Measurements from ENCODE around the gene UFSP1.

UFSP1 gene

GRCh38 chr7:100854146-100854895 is 35.2 kb downstream of the UFSP1 start:
- no peak for DNase-seq

DNA sequence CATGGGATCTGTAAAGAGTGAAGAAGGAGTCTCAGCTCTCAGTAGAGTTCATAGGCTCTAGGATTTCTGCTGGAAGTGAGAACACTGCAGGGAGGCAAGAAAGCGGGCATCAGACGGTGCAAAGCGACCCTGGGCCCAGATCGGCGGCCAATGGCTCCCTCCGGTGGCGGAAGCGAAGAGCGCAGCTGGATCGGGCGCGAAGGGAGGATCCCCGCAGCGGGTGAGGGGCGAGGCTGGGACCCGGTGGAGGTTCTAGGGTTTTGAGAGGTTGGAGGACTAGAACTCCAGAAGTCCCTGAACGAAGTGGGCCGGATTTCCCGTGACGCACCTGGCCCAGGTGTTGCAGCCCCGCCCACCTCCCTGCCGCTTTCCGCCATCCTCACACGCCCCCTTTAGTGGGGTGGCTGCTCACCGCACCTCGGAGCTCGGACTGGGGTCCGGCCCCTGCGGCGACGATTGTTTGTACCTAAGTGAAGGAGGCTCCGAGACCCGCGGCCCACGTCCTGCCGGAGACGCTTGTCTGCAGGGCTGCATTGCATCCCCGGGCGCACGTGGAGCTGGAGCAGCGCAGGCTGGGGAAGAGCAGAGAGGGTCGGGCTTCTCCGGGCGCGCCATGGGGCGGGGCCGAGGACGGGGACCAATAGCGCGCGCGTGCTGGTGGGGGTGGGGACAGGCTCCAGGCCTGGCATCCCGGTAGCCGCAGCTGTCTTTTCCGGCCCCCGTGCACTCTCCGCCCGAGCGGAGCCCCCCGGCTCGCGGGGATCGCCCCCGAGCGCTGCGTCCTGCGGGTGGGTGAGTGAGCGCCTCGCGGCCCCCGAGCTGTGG is 37.3 kb downstream of the UFSP1 start, which contains the start of gene SLC12A9:
SLC12A9 (plus strand) TSS at position 666 of the 825 bp plus-strand sequence. CDS start 1,485 bp downstream, outside the sequence.
- DNase-seq = peak; percentile 90

- DNase-seq = no peak
Measured at GRCh38 chr7:100847360-100847759, 42.2 kb downstream of the UFSP1 start.

DNA sequence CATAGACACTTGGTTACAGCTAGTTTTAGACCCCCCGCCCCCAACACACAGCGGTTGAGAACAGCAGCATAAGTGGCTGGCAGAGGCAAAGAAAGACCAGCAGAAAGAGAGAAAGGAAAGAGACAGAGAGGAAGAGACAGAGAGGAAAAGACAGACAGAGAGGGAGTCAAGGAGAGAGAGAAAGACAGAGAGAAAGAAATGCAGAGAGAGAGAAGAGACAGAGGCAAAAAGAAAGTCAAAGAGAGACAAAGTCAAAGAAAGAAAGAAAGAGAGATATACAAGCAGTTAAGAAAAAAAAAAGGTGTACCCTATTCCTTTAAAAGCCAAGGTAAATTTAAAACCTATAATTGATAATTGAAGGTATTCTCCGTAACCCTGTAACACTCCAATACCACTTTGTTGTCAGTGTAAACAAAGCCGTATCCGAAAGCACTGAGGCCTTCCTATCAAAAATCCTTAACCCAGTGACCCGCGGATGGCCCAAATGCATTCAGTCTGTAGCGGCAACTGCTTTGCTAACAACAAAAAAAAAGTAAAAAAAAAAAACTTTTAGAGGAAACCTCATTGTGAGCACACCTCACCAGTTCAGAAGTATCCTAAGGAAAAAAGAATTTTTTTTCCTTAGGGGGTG is 48.9 kb downstream of the UFSP1 start:
- no peak for DNase-seq

GRCh38 chr7:100839361-100839760 is 50.2 kb downstream of the UFSP1 start:
- no peak for DNase-seq
